Cerebellar cortex (tissue), 1 donor: ENCODE results near the gene C10orf53.
A peak's percentile ranks its signal among the peaks of the same experiment; 100 is the strongest.
"Not testable (repeated sequence)": the region's sequence is repeated elsewhere in the genome, so short reads cannot be mapped to it uniquely, and the experiment has no call there.

Experiments used
- DNase-seq: peaks from one replicate; pipeline ENCODE4 v3.0.0-alpha.2; 2015; ENCODE audit warnings: low spot score

Gene C10orf53

GRCh38 chr10:49652421-49653272 is 26.8 kb upstream of the C10orf53 start:
- DNase-seq = no peak

GRCh38 chr10:49653273-49653929 is 26.1 kb upstream of the C10orf53 start:
- DNase-seq = no peak

- no peak for DNase-seq
Observed at GRCh38 chr10:49654036-49654693, 25.3 kb upstream of the C10orf53 start.

GRCh38 chr10:49655099-49655498 is 24.4 kb upstream of the C10orf53 start:
- no peak for DNase-seq

GRCh38 chr10:49656845-49657493 is 22.5 kb upstream of the C10orf53 start:
- no peak for DNase-seq

GRCh38 chr10:49657606-49658005 is 21.8 kb upstream of the C10orf53 start:
- no peak for DNase-seq

GRCh38 chr10:49661140-49661856 is 18.2 kb upstream of the C10orf53 start:
- no peak for DNase-seq

- DNase-seq = no peak
Observed at GRCh38 chr10:49662169-49662830, 17.2 kb upstream of the C10orf53 start.

GRCh38 chr10:49663596-49663995 is 15.9 kb upstream of the C10orf53 start:
- DNase-seq = no peak

- no peak for DNase-seq
Observed at GRCh38 chr10:49664006-49664841, 15.2 kb upstream of the C10orf53 start.

GRCh38 chr10:49664842-49665355 is 14.6 kb upstream of the C10orf53 start:
- DNase-seq = no peak

GRCh38 chr10:49666054-49666615 is 13.3 kb upstream of the C10orf53 start:
- no peak for DNase-seq

GRCh38 chr10:49666685-49667084 is 12.8 kb upstream of the C10orf53 start:
- DNase-seq = no peak

- no peak for DNase-seq
Observed at GRCh38 chr10:49667991-49668390, 11.5 kb upstream of the C10orf53 start.

GRCh38 chr10:49668684-49669083 is 10.8 kb upstream of the C10orf53 start:
- DNase-seq = no peak

- DNase-seq = peak; percentile 21
Observed at GRCh38 chr10:49678827-49679479, 498 bp upstream of the C10orf53 start.

GRCh38 chr10:49682449-49682848 is 3.0 kb downstream of the C10orf53 start:
- not testable (repeated sequence) for DNase-seq

- DNase-seq = no peak
Observed at GRCh38 chr10:49682879-49683278, 3.4 kb downstream of the C10orf53 start.

GRCh38 chr10:49686651-49687050 is 7.2 kb downstream of the C10orf53 start:
- no peak for DNase-seq
